MM.1S (cell line): ENCODE measurements around the gene CTNNBIP1.

ENCODE experiments used
- EZH2 ChIP-seq: fragments of 300-600 bp; sonication (generic); optimal IDR thresholded peaks from 2 replicates; pipeline ENCODE3; 2017; ENCODE audit warnings: low read depth, mild to moderate bottlenecking, antibody characterized with exemption, low read length, mixed read lengths
- EZH2phosphoT487 ChIP-seq: fragments of 300-600 bp; sonication (generic); IDR thresholded peaks from 2 replicates; pipeline ENCODE4 v1.6.1; 2018; ENCODE audit warnings: antibody characterized with exemption, low read length
- TF ChIP-seq, protein P1 (sequence below): fragments of 300-600 bp; sonication (generic); IDR thresholded peaks from 2 replicates; pipeline ENCODE4 v1.5.1; 2016; ENCODE audit warnings: antibody characterized with exemption, low read length, mixed read lengths

DNA sequence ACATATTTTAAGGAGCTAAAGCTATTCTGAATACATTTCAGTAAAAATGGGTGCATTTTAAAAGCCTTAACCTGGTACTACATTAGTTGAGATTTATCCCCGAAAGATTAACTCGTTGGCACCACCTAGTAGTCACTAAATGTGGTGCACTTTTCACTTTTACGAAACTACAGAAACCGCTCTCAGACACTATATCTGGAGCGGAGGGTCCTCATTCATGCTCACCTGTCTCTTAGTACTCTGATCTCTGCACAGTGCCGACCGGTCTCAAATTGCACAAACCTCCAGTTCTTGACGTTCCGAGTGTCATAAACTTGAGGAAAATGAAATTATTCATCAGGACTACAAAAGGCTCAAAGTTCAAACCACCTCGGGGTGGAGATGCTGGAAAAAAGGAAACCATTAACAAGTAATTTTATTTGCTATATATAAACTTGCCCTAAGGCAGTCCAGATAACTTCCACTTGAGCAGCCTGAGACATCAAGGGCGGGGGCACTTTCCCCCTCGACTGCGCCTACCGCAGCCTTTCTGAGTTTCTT lies 32.4 kb upstream of the CTNNBIP1 start:
- TF ChIP-seq, protein P1, sequence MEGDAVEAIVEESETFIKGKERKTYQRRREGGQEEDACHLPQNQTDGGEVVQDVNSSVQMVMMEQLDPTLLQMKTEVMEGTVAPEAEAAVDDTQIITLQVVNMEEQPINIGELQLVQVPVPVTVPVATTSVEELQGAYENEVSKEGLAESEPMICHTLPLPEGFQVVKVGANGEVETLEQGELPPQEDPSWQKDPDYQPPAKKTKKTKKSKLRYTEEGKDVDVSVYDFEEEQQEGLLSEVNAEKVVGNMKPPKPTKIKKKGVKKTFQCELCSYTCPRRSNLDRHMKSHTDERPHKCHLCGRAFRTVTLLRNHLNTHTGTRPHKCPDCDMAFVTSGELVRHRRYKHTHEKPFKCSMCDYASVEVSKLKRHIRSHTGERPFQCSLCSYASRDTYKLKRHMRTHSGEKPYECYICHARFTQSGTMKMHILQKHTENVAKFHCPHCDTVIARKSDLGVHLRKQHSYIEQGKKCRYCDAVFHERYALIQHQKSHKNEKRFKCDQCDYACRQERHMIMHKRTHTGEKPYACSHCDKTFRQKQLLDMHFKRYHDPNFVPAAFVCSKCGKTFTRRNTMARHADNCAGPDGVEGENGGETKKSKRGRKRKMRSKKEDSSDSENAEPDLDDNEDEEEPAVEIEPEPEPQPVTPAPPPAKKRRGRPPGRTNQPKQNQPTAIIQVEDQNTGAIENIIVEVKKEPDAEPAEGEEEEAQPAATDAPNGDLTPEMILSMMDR: peak; percentile 67
- TF ChIP-seq EZH2 (no peak), EZH2phosphoT487 (no peak)
